OCI-LY1 (cell line): ENCODE measurements around the gene AHSG.

Experiments used
- EZH2 ChIP-seq: fragments of 200-600 bp; sonication (generic), shearing (Covaris generic); IDR thresholded peaks from 2 replicates; pipeline ENCODE4 v1.8.0; 2017; ENCODE audit warnings: borderline replicate concordance, mixed run types, mild to moderate bottlenecking, antibody characterized with exemption, low read length, moderate library complexity, mixed read lengths
- TF ChIP-seq, protein P1 (sequence below): fragments of 200-600 bp; sonication (generic), shearing (Covaris generic); IDR thresholded peaks from 2 replicates; pipeline ENCODE4 v1.5.1; 2017; ENCODE audit warnings: mild to moderate bottlenecking, antibody characterized with exemption, low read length, moderate library complexity, mixed read lengths

DNA sequence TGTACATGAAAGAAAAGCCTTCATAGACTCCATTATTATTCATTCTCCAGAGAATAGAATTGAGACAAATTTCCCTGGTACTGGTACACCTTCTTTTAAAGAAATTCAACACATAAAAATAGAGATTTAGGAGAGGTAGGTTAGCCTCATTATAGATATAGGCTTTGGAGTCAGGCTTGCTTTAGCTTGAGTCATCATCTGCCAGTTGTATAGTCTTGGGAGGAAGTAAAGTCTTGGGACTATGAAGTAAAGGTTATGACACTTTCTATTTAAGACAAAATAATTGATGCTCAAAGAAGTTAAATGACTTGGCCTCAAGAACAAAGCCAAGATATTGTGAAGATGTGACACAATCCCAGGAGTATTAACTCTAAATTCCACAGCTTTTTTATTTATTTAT is 57.3 kb downstream of the AHSG start:
- TF ChIP-seq, protein P1, sequence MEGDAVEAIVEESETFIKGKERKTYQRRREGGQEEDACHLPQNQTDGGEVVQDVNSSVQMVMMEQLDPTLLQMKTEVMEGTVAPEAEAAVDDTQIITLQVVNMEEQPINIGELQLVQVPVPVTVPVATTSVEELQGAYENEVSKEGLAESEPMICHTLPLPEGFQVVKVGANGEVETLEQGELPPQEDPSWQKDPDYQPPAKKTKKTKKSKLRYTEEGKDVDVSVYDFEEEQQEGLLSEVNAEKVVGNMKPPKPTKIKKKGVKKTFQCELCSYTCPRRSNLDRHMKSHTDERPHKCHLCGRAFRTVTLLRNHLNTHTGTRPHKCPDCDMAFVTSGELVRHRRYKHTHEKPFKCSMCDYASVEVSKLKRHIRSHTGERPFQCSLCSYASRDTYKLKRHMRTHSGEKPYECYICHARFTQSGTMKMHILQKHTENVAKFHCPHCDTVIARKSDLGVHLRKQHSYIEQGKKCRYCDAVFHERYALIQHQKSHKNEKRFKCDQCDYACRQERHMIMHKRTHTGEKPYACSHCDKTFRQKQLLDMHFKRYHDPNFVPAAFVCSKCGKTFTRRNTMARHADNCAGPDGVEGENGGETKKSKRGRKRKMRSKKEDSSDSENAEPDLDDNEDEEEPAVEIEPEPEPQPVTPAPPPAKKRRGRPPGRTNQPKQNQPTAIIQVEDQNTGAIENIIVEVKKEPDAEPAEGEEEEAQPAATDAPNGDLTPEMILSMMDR = no peak
- no peak for TF ChIP-seq EZH2
